Measurements from ENCODE around the gene DHX40.

DNA sequence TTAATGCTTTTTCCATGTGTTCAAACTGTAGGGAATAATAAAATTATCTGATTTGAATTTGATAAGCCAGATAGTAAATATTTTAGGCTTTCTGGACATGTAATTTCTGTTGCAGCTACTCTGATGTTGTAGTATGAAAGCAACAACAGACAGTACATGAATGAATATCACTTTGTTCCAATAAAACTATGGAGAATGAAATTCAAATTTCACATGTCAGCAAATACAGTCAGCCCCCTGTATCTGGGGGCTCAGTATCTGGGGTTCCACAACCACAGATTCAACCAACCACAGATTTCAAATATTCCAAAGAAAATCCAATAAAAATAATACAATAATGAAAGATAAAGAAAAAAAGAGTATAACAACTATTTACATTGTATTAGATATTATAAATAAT lies 46.1 kb downstream of the DHX40 start:
- TF ChIP-seq, protein P1, sequence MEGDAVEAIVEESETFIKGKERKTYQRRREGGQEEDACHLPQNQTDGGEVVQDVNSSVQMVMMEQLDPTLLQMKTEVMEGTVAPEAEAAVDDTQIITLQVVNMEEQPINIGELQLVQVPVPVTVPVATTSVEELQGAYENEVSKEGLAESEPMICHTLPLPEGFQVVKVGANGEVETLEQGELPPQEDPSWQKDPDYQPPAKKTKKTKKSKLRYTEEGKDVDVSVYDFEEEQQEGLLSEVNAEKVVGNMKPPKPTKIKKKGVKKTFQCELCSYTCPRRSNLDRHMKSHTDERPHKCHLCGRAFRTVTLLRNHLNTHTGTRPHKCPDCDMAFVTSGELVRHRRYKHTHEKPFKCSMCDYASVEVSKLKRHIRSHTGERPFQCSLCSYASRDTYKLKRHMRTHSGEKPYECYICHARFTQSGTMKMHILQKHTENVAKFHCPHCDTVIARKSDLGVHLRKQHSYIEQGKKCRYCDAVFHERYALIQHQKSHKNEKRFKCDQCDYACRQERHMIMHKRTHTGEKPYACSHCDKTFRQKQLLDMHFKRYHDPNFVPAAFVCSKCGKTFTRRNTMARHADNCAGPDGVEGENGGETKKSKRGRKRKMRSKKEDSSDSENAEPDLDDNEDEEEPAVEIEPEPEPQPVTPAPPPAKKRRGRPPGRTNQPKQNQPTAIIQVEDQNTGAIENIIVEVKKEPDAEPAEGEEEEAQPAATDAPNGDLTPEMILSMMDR (IDR thresholded peaks at IDR 0.05) = no peak
- TF ChIP-seq POLR2A (IDR thresholded peaks at IDR 0.05; ENCODE audit: low read length) (no peak), PHF8 (IDR thresholded peaks at IDR 0.05; ENCODE audit: borderline replicate concordance, low read depth) (no peak), JUNB (IDR thresholded peaks at IDR 0.05) (no peak), KDM5A (IDR thresholded peaks at IDR 0.05) (no peak), HOXA7 (CRISPR knock-in tag; IDR thresholded peaks at IDR 0.05) (no peak), EHF (CRISPR knock-in tag; IDR thresholded peaks at IDR 0.05) (no peak)

Data from A549 (cell line).